Measurements from ENCODE around the gene TTC39C.

- TF ChIP-seq POLR2A (IDR thresholded peaks at IDR 0.05; ENCODE audit: low read depth, low read length) (no peak), TAF1 (IDR thresholded peaks at IDR 0.05; ENCODE audit: borderline replicate concordance, low read depth, low read length) (no peak)
Measured at GRCh38 chr18:24177499-24178133, 163.1 kb downstream of the TTC39C start.

All from GM12892 (cell line).